Hematopoietic multipotent progenitor cell (in vitro differentiated cells): ENCODE data around the gene SNCAIP. TPM values are rescaled to one million over a fixed set of nuclear protein-coding genes. Genes with fewer than 3 reads are reported as not detected.
"Not testable (repeated sequence)": the region's sequence is repeated elsewhere in the genome, so short reads cannot be mapped to it uniquely, and the experiment has no call there.

Experiments used
- DNase-seq, 3 donors: peaks; one replicate each; pipeline ENCODE4 v3.0.0-alpha.2; 2011 to 2015; ENCODE audit warnings: low read depth in 2 of 3, low spot score in 2 of 3
- total RNA-seq: library from RNA; depleted of rRNA; stranded (reverse); fragments of >200 nt; gene quantifications from one replicate; pipeline ENCODE4 v1.2.3, GENCODE V29; 2012

The SNCAIP gene
- total RNA-seq, 1 donor: 0.54 TPM

DNA sequence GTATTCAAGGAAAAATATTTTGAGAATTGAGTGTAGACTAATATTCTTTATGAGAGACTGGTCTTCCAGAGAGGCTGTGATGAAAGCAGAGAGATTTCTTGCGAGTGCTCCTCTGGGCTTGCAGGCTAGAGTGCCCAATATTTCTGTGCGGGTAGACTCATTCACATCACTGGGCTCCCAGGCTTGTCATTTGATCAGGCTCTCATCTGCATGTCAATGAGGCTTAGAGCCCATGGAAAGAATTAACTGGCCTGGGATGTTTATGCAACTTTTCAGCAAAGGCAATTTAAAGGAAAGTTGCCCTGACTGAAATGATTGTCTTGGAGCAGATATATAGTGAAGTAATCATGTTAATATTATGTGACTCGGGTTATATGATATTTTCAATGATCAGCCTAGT, 42.3 kb downstream of the SNCAIP start:
- no peak for DNase-seq

GRCh38 chr5:122355324-122355723, 43.3 kb downstream of the SNCAIP start:
- no peak for DNase-seq

GRCh38 chr5:122356855-122357254, 44.8 kb downstream of the SNCAIP start:
- no peak for DNase-seq

DNA sequence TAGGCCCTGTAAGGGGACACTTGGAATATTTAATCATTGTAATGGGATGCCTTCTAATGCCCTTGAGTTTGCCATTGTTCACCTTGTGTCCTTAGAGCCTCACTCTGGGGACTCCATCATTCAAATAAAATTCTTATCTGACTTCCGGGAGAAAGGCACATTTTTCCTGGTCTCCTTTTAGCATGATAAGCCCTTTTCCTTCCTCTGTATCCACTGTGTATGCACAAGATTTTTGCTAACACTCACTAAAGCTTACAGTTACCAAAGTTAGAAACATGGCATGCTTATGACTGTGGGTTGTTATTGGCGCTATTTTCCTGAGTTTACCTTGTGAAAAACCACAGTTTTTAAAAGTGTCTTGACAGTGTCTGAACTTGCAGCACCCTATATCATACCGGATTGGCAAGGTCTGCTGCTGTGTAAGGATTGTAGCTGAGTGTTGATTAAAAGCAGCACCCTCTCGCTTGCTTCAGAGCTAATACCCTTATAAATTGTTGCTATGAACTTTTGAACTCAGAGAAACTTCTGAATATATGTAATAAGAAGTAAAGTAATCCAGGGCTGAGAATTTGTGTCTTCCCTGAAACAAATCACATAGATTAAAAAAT, 46.4 kb downstream of the SNCAIP start:
- no peak for DNase-seq

DNA sequence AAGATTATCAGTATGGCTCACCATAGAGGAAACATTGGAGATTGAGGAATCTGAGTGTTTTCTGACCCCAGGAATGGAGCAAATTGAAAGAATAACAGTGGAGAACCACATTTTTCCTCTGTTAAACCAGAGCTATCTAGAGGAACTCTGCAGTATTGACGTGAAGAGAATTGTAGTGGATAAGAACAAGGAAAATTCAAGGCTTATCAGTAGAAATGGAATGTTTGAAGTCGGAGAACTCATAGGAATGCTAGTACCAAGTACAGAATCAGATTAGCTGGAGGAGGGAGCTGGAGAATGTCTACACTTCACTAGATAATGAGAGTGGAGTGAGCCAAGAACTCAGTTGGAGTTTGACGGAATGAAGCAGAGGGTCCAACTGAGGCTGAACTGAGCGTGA, 50.3 kb downstream of the SNCAIP start:
- DNase-seq: no peak

- no peak for DNase-seq
Measured at GRCh38 chr5:122363623-122364022, 51.6 kb downstream of the SNCAIP start.

DNA sequence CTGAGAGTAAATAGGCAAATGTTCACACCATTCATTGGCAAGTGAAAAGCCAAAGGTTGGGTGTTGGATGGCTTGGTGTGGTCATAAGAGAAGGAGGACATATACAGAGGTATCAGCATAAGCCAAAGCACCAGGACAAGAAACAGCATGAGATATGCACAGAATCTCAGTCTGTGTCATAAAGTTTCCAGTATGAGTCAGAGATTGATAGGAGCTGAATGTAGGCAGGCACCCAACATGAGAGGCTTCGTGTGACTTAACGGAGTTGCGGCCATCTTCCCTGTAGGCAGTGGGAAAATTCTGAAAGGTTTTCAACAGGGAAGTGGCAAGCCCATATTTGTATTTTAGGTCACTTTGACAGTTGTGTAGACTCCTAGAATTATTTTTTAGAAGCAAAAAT, 54.5 kb downstream of the SNCAIP start:
- DNase-seq: no peak

GRCh38 chr5:122367456-122367855, 55.4 kb downstream of the SNCAIP start:
- no peak for DNase-seq

DNA sequence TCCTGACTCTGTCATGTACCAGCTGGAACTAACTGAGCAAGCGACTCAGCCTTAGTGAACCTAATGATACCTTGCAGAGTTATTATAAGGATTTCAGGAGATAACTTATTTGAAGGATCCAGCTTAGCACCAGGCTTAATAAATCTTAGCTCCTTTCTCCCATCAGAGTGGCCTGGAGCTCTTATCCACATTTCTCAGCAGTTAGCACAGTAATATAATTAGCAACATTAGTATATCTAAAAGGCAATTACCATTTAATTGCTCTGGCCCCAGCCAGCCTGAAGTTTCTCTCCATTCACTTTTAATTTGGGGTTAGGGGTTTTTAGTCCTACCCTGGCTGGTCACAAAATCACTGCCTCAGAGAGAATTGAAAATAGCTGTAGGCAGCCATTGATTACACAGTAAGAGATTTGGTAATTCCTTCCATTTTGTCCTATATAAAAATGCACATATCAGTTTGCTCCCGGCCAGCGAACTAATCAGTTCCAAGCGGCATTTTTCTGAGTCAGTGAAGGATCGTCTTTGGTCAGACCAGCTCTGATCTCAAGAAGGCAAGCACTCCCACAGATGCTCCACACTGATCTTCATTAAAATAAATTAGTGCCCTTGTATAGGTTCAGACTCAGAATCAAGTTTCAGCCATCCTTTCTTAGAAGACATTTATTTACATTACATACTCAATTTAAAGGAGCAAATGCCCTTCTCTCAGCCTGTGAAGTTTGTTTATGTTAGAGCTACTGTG, 56.6 kb downstream of the SNCAIP start:
- DNase-seq: no peak

DNA sequence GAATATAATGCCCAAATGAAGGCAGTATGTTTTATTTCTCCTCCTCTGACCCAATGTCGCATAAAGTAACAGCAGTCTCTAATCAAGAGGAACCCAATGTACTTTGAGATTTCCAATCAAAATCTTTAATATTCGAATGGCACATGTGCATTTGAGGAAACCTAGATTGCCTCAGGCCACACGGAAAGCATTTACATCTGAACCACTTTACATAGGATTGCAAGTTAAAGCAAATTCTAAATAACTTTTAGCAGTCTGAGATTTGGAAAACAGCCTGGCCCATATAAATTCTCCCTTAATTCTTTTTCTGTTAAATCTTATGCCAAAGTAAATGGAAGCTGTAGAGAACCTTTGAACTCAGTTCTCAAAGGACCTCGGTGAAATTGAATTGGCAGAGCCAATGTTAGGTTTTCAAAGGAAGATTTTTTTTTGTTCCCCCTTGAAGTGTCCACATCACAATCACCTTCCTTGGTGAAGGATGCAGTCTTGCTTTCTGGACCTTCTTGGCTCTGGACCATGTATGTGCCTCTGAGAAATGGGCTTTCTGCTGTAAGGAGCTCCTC, 57.3 kb downstream of the SNCAIP start:
- DNase-seq: no peak

DNA sequence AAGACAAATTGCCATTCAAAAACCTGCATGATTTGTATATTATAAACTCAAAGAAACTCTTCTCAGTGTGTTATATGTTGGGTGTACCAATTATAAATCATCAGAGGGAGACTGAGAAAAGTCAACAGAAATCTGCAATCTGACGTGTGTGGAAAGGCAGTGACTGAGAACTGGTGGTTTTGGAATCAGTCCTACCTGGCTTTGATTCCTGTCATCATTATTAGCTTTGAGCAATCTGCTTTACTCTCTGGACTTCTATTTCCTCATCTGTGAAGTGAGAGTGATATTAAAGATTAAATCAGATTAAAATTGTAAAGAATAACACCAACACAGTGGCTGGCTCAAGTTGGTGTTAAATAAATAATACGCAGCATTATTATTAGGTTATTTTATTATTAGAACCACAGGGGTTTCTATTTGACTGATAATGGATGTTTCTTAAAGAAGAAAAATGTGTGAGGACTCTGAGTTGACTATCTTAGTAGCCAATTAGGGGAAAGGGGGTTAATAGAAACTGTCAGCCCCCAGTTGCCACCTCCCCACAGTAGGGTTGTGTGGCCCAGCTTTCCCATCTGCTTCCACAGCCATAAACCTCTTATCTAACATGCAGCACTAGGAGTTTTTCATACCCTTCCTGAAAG, 59.6 kb downstream of the SNCAIP start:
- DNase-seq: no peak

DNA sequence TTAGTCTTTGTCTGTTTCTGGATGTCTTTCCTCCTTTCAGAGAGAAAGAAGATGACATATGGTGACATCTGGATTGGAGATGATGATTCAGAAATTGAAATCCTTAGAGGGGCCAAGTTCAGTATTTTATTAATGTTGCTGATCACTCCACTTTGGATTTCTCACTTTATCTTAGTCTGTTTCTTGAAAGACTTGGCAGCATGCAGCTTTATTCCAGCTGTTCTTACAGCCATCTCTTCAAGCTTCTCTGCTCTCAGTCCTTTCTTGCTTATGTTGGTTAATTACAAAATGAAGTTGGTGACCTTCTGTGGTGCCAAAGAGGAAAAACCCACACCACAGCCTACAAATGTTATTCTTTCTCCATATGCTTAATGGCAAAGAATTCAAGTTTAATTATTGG, 62.1 kb downstream of the SNCAIP start:
- DNase-seq: no peak

DNA sequence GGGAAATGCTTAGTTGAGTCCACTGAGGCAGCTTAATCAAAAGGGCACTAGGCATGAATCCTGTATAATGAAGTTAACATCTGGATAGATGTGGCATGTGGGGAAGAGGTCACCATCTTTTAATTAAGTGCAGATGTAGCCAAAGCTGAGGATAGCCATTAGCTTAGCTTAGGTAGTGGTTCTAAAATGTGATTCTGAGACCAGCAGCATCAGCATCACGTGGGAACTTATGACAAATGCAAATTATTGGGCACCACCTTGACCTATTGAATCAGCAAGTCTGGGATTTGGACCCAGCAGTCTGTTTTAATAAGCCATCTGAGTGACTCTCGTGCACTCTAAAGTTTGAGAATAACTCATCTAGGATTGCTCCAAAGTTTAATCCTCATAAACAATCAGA, 63.8 kb downstream of the SNCAIP start:
- DNase-seq: no peak

DNA sequence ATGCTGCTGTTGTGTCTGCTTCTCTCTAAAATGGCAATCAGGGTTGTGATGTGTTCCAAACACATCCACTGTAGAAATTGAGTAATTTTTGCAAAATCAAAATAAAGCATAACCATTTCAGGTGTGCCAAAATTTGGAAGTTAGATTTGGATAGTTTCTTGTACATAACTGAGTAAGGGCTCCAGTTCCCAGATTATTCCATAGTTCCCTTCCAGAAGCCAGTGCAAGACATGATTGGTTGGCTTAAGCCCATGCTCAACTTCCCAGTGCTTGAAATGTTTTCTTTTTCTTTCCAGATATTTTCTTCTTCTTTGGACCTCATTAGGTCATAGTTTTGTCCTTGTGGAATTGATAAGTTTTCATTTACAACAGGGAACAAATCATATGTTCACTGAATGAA, 64.2 kb downstream of the SNCAIP start:
- DNase-seq: no peak

DNA sequence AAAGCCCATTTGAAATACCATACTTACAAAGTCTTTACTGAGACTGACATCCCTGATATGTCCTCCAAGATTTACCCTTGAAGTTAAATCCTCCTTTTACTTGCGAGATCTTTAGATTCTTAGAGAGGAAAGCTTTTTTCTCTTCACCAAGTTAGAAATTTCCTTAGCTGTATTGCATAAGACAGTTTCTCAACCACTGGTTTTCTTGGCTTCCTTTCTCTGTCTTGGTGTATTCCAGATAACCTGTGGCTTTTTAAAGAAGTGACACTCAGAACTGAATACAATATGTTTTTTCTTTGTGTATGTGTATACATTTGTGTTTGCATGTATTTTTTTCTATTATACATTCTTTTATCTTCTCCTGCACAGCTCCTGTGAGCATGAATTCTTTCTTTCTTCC, 65.0 kb downstream of the SNCAIP start:
- no peak for DNase-seq

- DNase-seq: not testable (repeated sequence)
Measured at GRCh38 chr5:122382938-122383337, 70.9 kb downstream of the SNCAIP start.

GRCh38 chr5:122384739-122385235, 72.8 kb downstream of the SNCAIP start:
- DNase-seq: no peak

- DNase-seq: no peak
Measured at GRCh38 chr5:122385286-122385685, 73.2 kb downstream of the SNCAIP start.

DNA sequence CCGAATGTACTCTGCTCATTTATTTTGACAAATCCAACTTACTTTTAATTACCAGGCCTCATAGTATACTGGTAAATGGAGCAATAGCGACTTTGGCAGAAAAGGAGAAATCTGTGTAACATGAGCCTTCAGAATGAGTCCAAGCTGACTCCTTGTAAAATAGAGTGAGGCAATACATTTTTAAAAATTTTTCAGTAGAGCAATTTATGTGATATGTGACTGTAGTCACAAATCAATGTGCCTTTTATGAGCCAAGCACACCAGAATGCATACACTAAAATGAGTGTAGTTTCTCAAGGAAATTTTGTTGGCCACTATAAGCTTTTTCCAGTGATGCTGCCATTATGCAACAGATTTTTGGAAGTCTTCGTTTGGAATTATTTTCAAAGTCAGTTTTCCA, 73.8 kb downstream of the SNCAIP start:
- no peak for DNase-seq

- DNase-seq: no peak
Measured at GRCh38 chr5:122390154-122390553, 78.1 kb downstream of the SNCAIP start.

DNA sequence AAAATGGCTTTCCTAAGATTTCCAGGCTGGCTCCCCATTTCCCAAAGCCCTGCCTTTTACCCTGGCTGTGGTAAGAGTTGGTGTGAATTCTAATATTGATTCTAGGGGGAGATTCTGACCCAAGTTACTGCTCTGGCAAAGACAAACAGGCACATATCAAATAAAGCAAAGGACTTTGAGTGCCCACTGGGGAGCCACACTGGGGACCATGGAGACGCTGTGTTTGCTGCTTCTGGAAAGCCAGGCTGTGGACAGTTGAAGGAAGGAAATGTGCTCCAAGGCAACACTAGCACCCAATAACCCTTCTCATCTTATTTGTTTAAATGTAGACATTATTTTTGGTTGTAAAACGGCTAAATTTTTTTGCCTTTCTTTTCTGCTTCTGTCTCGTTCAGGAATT, 78.7 kb downstream of the SNCAIP start:
- DNase-seq: no peak

- no peak for DNase-seq
Measured at GRCh38 chr5:122391621-122392020, 79.6 kb downstream of the SNCAIP start.
